OCI-LY1 (cell line): ENCODE results near the gene COL6A2.

Experiments
- EZH2 ChIP-seq: fragments of 200-600 bp; sonication (generic), shearing (Covaris generic); IDR thresholded peaks from 2 replicates; pipeline ENCODE4 v1.8.0; 2017; ENCODE audit warnings: borderline replicate concordance, mixed run types, mild to moderate bottlenecking, antibody characterized with exemption, low read length, moderate library complexity, mixed read lengths
- TF ChIP-seq, protein P1 (sequence below): fragments of 200-600 bp; sonication (generic), shearing (Covaris generic); IDR thresholded peaks from 2 replicates; pipeline ENCODE4 v1.5.1; 2017; ENCODE audit warnings: mild to moderate bottlenecking, antibody characterized with exemption, low read length, moderate library complexity, mixed read lengths

- TF ChIP-seq, protein P1, sequence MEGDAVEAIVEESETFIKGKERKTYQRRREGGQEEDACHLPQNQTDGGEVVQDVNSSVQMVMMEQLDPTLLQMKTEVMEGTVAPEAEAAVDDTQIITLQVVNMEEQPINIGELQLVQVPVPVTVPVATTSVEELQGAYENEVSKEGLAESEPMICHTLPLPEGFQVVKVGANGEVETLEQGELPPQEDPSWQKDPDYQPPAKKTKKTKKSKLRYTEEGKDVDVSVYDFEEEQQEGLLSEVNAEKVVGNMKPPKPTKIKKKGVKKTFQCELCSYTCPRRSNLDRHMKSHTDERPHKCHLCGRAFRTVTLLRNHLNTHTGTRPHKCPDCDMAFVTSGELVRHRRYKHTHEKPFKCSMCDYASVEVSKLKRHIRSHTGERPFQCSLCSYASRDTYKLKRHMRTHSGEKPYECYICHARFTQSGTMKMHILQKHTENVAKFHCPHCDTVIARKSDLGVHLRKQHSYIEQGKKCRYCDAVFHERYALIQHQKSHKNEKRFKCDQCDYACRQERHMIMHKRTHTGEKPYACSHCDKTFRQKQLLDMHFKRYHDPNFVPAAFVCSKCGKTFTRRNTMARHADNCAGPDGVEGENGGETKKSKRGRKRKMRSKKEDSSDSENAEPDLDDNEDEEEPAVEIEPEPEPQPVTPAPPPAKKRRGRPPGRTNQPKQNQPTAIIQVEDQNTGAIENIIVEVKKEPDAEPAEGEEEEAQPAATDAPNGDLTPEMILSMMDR = no peak
- no peak for TF ChIP-seq EZH2
These were observed 75.1 kb downstream of the COL6A2 start for GRCh38 chr21:46172863-46173528.
